ENCODE data around the gene SLC27A3.

Gene SLC27A3

DNA sequence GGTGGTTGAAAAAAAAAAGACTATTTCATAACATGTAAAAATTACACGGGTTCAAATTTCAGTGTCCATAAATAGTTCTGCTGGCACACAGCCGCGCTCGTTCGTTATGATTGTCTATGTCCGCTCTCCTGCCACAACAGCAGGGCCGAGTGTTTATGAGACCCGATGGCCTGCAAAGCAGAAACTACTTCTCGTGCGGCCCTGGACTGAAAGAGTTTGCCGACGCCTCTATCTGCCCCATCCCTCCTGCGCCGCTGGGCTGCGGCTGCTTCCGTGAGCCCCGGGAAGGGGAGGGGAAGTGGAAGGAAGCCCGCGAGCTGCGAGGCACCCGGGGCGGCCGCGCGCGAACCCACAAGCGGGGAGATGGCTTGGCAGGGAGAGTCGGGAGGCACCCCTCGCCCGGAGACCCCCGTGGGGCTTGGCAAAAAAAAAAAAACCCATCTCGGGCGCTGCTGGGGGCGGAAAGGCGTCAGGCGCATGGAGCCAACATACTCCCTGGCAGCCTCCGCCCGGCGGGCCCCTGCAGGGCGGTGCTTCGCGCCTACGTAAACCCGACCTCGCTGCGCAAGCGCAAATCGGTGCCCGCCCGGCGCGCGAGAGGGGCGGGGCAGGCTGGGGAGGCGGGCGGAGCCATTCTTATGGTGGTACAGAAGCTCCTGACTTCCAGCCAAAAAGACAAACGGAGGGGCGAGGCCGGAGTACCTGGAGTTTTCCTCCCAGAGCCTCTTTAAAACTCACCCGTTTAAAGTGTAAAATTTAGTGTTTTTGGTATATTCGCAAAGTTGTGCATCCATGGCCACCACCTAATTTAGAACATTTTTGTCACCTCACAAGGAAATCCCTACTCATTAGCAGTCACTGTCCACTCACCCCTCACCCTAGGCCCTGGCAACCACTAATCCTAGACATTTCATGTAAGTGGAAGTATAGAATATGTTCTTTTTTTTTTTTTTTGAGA is 8.3 kb downstream of the SLC27A3 start:
- Histone ChIP-seq H2BK120ac (ENCODE audit: low read depth, low read length) (no peak overlapping the region), H3K9me3 (replicated peaks in 1 of 2; ENCODE audit: control insufficient read depth in 2 of 2, insufficient read depth in 1 of 2, low read depth in 1 of 2, low read length in 2 of 2) (no peaks in the 10 kb centered on the region), H3K27me3 (ENCODE audit: control insufficient read depth in 3 of 3, insufficient read depth in 3 of 3, low read depth in 1 of 3, low read length in 3 of 3) (no peaks in the 10 kb centered on the region), H2AFZ (ENCODE audit: low read length) (peak overlapping the region; percentile 97), H3K36me3 (replicated peaks in 1 of 2; ENCODE audit: control insufficient read depth in 2 of 2, insufficient read depth in 2 of 2, low read length in 2 of 2) (peaks cover 0 to 13% of the 10 kb centered on the region in 2 donors), H2BK5ac (ENCODE audit: low read length) (peak overlapping the region; percentile 87), H3K4me3 (ENCODE audit: low read length in 2 of 2) (peak overlapping the region; percentile 67 to 85), H2BK15ac (ENCODE audit: low read length) (no peak overlapping the region), H4K8ac (ENCODE audit: low read depth, low read length) (no peak overlapping the region), H3K4me1 (ENCODE audit: control insufficient read depth in 2 of 2, insufficient read depth in 1 of 2, low read depth in 1 of 2, low read length in 2 of 2) (peaks cover 4 to 9% of the 10 kb centered on the region in 2 donors), H3K9ac (ENCODE audit: low read depth, low read length, poor library complexity) (no peak overlapping the region), H3K18ac (ENCODE audit: low read length) (peak overlapping the region; percentile 97), H3K27ac (replicated peaks; ENCODE audit: low read length) (peak overlapping the region; percentile 75), H3K4ac (ENCODE audit: low read length) (no peak overlapping the region), H2AK5ac (ENCODE audit: low read depth, low read length) (no peak overlapping the region), H3K23ac (ENCODE audit: low read depth, low read length, poor library complexity) (peak overlapping the region; percentile 80), H3K79me1 (ENCODE audit: low read depth, low read length) (no peaks in the 10 kb centered on the region), H4K91ac (ENCODE audit: low read depth, low read length, poor library complexity) (no peak overlapping the region), H3K4me2 (ENCODE audit: insufficient read depth, low read length, poor library complexity, severe bottlenecking) (peak overlapping the region; percentile 84), H3K14ac (ENCODE audit: low read length) (peak overlapping the region; percentile 6), H2BK12ac (ENCODE audit: low read length) (no peak overlapping the region)
- DNase-seq (ENCODE audit: low spot score) = peak; percentile 86
- no CpG with 5 or more reads among the region's 61 CpGs for WGBS, 2 donors (ENCODE audit: extremely low coverage in 2 of 2, insufficient read length in 2 of 2, insufficient replicate concordance in 1 of 2)

GRCh38 chr1:153786038-153786790 is 11.0 kb downstream of the SLC27A3 start:
- WGBS, 2 donors (ENCODE audit: extremely low coverage in 2 of 2, insufficient read length in 2 of 2, insufficient replicate concordance in 1 of 2) = no CpG with 5 or more reads among the region's 4 CpGs
- Histone ChIP-seq H4K91ac (ENCODE audit: low read depth, low read length, poor library complexity) (no peak overlapping the region), H3K18ac (ENCODE audit: low read length) (no peak overlapping the region), H3K9ac (ENCODE audit: low read depth, low read length, poor library complexity) (no peak overlapping the region), H3K4me2 (ENCODE audit: insufficient read depth, low read length, poor library complexity, severe bottlenecking) (no peak overlapping the region), H2AFZ (ENCODE audit: low read length) (no peak overlapping the region), H2BK15ac (ENCODE audit: low read length) (no peak overlapping the region), H3K14ac (ENCODE audit: low read length) (no peak overlapping the region), H3K79me1 (ENCODE audit: low read depth, low read length) (no peaks in the 10 kb centered on the region), H3K36me3 (replicated peaks in 1 of 2; ENCODE audit: control insufficient read depth in 2 of 2, insufficient read depth in 2 of 2, low read length in 2 of 2) (no peaks in the 10 kb centered on the region), H3K4me3 (ENCODE audit: low read length in 2 of 2) (no peak overlapping the region), H2AK5ac (ENCODE audit: low read depth, low read length) (no peak overlapping the region), H4K8ac (ENCODE audit: low read depth, low read length) (no peak overlapping the region), H2BK5ac (ENCODE audit: low read length) (no peak overlapping the region), H2BK120ac (ENCODE audit: low read depth, low read length) (no peak overlapping the region), H3K4ac (ENCODE audit: low read length) (no peak overlapping the region), H3K27me3 (ENCODE audit: control insufficient read depth in 3 of 3, insufficient read depth in 3 of 3, low read depth in 1 of 3, low read length in 3 of 3) (no peaks in the 10 kb centered on the region), H3K4me1 (ENCODE audit: control insufficient read depth in 2 of 2, insufficient read depth in 1 of 2, low read depth in 1 of 2, low read length in 2 of 2) (peaks cover 4 to 9% of the 10 kb centered on the region in 2 donors), H3K27ac (replicated peaks; ENCODE audit: low read length) (no peak overlapping the region), H3K9me3 (replicated peaks in 1 of 2; ENCODE audit: control insufficient read depth in 2 of 2, insufficient read depth in 1 of 2, low read depth in 1 of 2, low read length in 2 of 2) (no peaks in the 10 kb centered on the region), H2BK12ac (ENCODE audit: low read length) (no peak overlapping the region), H3K23ac (ENCODE audit: low read depth, low read length, poor library complexity) (no peak overlapping the region)
- DNase-seq (ENCODE audit: low spot score) = no peak

GRCh38 chr1:153789478-153790034 is 14.3 kb downstream of the SLC27A3 start:
- Histone ChIP-seq H2AFZ (ENCODE audit: low read length) (peak overlapping the region; percentile 4), H3K27me3 (ENCODE audit: control insufficient read depth in 3 of 3, insufficient read depth in 3 of 3, low read depth in 1 of 3, low read length in 3 of 3) (peaks cover 0 to 3% (median 0%) of the 10 kb centered on the region in 3 experiments), H2BK120ac (ENCODE audit: low read depth, low read length) (no peak overlapping the region), H4K8ac (ENCODE audit: low read depth, low read length) (no peak overlapping the region), H3K9ac (ENCODE audit: low read depth, low read length, poor library complexity) (no peak overlapping the region), H3K27ac (replicated peaks; ENCODE audit: low read length) (no peak overlapping the region), H2BK15ac (ENCODE audit: low read length) (no peak overlapping the region), H3K4me1 (ENCODE audit: control insufficient read depth in 2 of 2, insufficient read depth in 1 of 2, low read depth in 1 of 2, low read length in 2 of 2) (peaks cover 23 to 27% of the 10 kb centered on the region in 2 donors), H3K4me2 (ENCODE audit: insufficient read depth, low read length, poor library complexity, severe bottlenecking) (no peak overlapping the region), H4K91ac (ENCODE audit: low read depth, low read length, poor library complexity) (no peak overlapping the region), H3K14ac (ENCODE audit: low read length) (no peak overlapping the region), H2AK5ac (ENCODE audit: low read depth, low read length) (no peak overlapping the region), H3K18ac (ENCODE audit: low read length) (no peak overlapping the region), H3K23ac (ENCODE audit: low read depth, low read length, poor library complexity) (no peak overlapping the region), H3K36me3 (replicated peaks in 1 of 2; ENCODE audit: control insufficient read depth in 2 of 2, insufficient read depth in 2 of 2, low read length in 2 of 2) (no peaks in the 10 kb centered on the region), H3K9me3 (replicated peaks in 1 of 2; ENCODE audit: control insufficient read depth in 2 of 2, insufficient read depth in 1 of 2, low read depth in 1 of 2, low read length in 2 of 2) (peaks cover 0 to 3% of the 10 kb centered on the region in 2 donors), H3K4me3 (ENCODE audit: low read length in 2 of 2) (no peak overlapping the region), H2BK12ac (ENCODE audit: low read length) (no peak overlapping the region), H2BK5ac (ENCODE audit: low read length) (no peak overlapping the region), H3K79me1 (ENCODE audit: low read depth, low read length) (no peaks in the 10 kb centered on the region), H3K4ac (ENCODE audit: low read length) (no peak overlapping the region)
- no CpG with 5 or more reads among the region's 22 CpGs for WGBS, 2 donors (ENCODE audit: extremely low coverage in 2 of 2, insufficient read length in 2 of 2, insufficient replicate concordance in 1 of 2)
- no peak for DNase-seq (ENCODE audit: low spot score)
